Gastrocnemius medialis (tissue), 4 donors: ENCODE results near the gene CDC42EP5. TPM values are rescaled to one million over a fixed set of nuclear protein-coding genes. Genes with fewer than 3 reads are reported as not detected.

Source experiments
- ATAC-seq, 2 donors: fragments of 150-250 bp; one replicate each; pipeline ENCODE4 v1.9.1; 2016
- DNase-seq, 2 donors: peaks; one replicate each; pipeline ENCODE4 v3.0.0-alpha.2; 2019
- H3K27ac ChIP-seq, 4 donors: fragments of 200-600 bp; sonication (generic); 1 replicate in 1 of 4; 2 replicates in 3 of 4; pipeline ENCODE4 v1.5.1; 2016 to 2018; ENCODE audit warnings: mild to moderate bottlenecking in 2 of 4, moderate library complexity in 1 of 4
- H3K27me3 ChIP-seq, 3 donors: fragments of 200-600 bp; sonication (generic) in 2 of 3; 1 replicate in 1 of 3; 2 replicates in 2 of 3; pipeline versions ENCODE4 v1.5.1 to v1.6.0; 2016 to 2019; ENCODE audit warnings: mild to moderate bottlenecking in 1 of 3, moderate library complexity in 1 of 3
- H3K36me3 ChIP-seq, 2 donors: fragments of 200-600 bp; sonication (generic) in 1 of 2; one replicate each; pipeline ENCODE4 v1.5.1; 2017 to 2018
- H3K4me1 ChIP-seq, 2 donors: fragments of 200-600 bp; sonication (generic) in 1 of 2; one replicate each; pipeline ENCODE4 v1.5.1; 2016 to 2017; ENCODE audit warnings: mild to moderate bottlenecking in 2 of 2
- H3K4me3 ChIP-seq, 4 donors: fragments of 200-600 bp; sonication (generic) in 3 of 4; 1 replicate in 1 of 4; 2 replicates in 3 of 4; pipeline ENCODE4 v1.5.1; 2016 to 2019; ENCODE audit warnings: mild to moderate bottlenecking in 2 of 4
- H3K9me3 ChIP-seq, 3 donors: fragments of 200-600 bp; sonication (generic) in 2 of 3; 1 replicate in 1 of 3; 2 replicates in 2 of 3; pipeline ENCODE4 v1.5.1; 2016 to 2019
- POLR2A ChIP-seq, 2 donors: fragments of 450-650 bp; IDR thresholded peaks; one replicate each; pipeline ENCODE4 v1.6.1; 2017; ENCODE audit warnings: antibody characterized with exemption in 2 of 2, mild to moderate bottlenecking in 2 of 2, moderate library complexity in 2 of 2
- in situ Hi-C, 4 donors: fragments of 200-750 bp; cut with MboI; loops; one replicate each; pipeline versions ENCODE4 v1.15.0 to v1.8.0; 2017; ENCODE audit warnings: low sequenced_read_pairs in 4 of 4
- intact Hi-C: fragments of 100-400 bp; cut with DNase I; formaldehyde crosslinking; loops from one replicate; pipeline ENCODE4 v1.15.1; 2023; ENCODE audit warnings: low total_unique reads
- total RNA-seq, 4 donors: library from RNA; depleted of rRNA; stranded (reverse); fragments of >200 nt; gene quantifications; one replicate each; pipeline versions ENCODE4 v1.1.0 to v1.2.3, GENCODE V29; 2016
- TF ChIP-seq, protein P1 (sequence below), 5 experiments: fragments of 450-650 bp in 3 of 5; fragments of 200-600 bp in 2 of 5; sonication (generic) in 2 of 5; IDR thresholded peaks in 4 of 5; conservative IDR thresholded peaks in 1 of 5; 1 replicate in 4 of 5; 2 replicates in 1 of 5; pipeline ENCODE4 v1.5.1; 2016 to 2019; ENCODE audit warnings: antibody characterized with exemption in 5 of 5, mild to moderate bottlenecking in 3 of 5, moderate library complexity in 3 of 5

Gene CDC42EP5
- total RNA-seq, 4 donors from 2014 or later = 0.83 to 4.6 (median 4.2) TPM; not detected in 1

DNA sequence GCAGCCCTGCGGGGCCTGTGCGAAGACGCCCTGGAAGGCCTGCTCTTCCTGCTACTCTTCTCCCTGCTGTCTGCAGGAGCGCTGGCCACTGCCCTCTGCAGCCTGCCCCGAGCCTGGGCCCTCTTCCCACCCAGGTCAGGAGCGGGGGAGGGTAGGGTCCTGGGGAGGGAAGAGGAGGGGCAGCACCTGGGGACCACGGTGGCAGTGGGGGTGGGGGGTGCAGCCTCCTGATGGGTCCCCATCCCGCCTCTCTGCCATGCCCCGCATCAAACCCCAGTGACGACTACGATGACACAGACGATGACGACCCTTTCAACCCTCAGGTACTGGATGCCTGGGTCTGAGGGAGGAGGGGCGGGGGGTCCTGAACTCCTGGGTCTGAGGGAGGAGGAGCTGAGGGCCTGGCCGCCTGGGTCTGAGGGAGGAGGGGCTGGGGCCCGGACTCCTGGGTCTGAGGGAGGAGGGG lies 37.5 kb downstream of the CDC42EP5 start:
- Histone ChIP-seq H3K27me3 (peaks cover 8 to 19% (median 13%) of the 10 kb centered on the region in 3 donors), H3K4me3 (no peak overlapping the region), H3K9me3 (no peaks in the 10 kb centered on the region), H3K4me1 (peaks cover 16 to 40% of the 10 kb centered on the region in 2 donors), H3K27ac (no peak overlapping the region), H3K36me3 (no peaks in the 10 kb centered on the region)
- TF ChIP-seq POLR2A (IDR thresholded peaks at IDR 0.05) = no peak
- TF ChIP-seq, protein P1, sequence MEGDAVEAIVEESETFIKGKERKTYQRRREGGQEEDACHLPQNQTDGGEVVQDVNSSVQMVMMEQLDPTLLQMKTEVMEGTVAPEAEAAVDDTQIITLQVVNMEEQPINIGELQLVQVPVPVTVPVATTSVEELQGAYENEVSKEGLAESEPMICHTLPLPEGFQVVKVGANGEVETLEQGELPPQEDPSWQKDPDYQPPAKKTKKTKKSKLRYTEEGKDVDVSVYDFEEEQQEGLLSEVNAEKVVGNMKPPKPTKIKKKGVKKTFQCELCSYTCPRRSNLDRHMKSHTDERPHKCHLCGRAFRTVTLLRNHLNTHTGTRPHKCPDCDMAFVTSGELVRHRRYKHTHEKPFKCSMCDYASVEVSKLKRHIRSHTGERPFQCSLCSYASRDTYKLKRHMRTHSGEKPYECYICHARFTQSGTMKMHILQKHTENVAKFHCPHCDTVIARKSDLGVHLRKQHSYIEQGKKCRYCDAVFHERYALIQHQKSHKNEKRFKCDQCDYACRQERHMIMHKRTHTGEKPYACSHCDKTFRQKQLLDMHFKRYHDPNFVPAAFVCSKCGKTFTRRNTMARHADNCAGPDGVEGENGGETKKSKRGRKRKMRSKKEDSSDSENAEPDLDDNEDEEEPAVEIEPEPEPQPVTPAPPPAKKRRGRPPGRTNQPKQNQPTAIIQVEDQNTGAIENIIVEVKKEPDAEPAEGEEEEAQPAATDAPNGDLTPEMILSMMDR (IDR thresholded peaks at IDR 0.05 in 4 of 5, conservative IDR thresholded peaks at IDR 0.05 in 1 of 5) = no peak
- ATAC-seq = no peak
- intact Hi-C loops (no loop called here), in situ Hi-C loops (no loop called here)
- DNase-seq = no peak

DNA sequence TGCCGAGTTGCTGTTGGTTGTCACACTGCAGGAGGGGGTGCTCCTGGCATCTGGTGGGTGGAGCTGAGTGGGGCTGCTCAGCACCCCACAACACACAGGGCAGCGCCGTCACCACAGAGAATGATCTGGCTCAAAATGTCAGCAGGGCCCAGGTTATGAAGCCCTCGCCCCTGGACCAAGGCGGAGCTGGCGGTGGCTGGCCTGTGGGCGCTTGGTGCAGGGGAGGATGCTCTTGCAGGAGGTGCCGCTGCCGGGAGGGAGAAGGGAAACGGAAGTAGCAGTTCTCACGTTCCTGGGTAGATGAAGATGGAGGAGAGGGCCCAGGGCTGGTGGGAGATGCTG lies 38.3 kb downstream of the CDC42EP5 start:
- no peak for DNase-seq
- intact Hi-C loops = no loop called here
- no peak for ATAC-seq
- Histone ChIP-seq H3K27ac (no peak overlapping the region), H3K27me3 (peaks cover 13 to 26% (median 20%) of the 10 kb centered on the region in 3 donors), H3K4me1 (peaks cover 20 to 46% of the 10 kb centered on the region in 2 donors), H3K36me3 (no peaks in the 10 kb centered on the region), H3K4me3 (no peak overlapping the region), H3K9me3 (no peaks in the 10 kb centered on the region)
- in situ Hi-C loops = no loop called here
- TF ChIP-seq, protein P1 (IDR thresholded peaks at IDR 0.05 in 4 of 5, conservative IDR thresholded peaks at IDR 0.05 in 1 of 5) = no peak
- no peak for TF ChIP-seq POLR2A (IDR thresholded peaks at IDR 0.05)

DNA sequence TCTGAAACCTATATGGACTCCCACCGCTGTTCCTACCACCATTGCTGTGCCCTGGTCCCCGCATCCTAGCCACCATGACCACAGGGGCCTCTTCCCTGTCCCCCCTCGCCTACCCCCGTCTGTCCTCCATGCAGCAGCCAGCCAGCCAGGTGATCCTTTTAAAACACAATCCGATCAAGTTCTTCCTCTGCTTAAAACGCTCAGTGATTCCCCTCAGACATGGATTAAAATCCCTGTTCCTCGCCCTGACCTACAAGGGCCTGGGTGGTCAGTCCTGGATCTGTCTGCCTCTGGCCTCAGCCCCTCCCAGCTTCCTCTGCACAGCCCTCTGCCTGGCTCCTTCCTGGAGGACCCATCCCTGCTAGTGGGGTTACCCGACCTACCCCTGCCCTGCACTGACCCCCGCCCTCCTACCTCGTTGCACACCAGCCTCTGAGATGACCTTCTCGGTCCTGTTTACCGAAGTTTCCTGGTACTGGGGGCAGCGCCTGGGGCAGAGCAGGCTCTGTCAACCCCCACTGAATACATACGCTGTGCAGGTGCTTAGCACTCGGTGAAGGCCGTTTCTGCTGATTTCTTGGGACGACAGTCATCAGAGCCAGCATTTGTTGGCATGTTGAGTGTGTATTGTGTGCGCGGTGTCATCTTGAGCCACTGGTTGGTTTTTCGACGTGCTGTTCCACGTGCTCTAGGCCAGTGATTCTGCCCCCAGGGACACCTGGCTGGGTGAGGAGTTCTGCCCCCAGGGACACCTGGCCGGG lies 38.8 kb downstream of the CDC42EP5 start:
- Histone ChIP-seq H3K36me3 (no peaks in the 10 kb centered on the region), H3K27me3 (peaks cover 17 to 32% (median 26%) of the 10 kb centered on the region in 3 donors), H3K9me3 (no peaks in the 10 kb centered on the region), H3K27ac (no peak overlapping the region), H3K4me1 (peaks cover 20 to 46% of the 10 kb centered on the region in 2 donors), H3K4me3 (no peak overlapping the region)
- intact Hi-C loops (no loop called here), in situ Hi-C loops (no loop called here)
- ATAC-seq (no peak), DNase-seq (no peak)
- no peak for TF ChIP-seq POLR2A (IDR thresholded peaks at IDR 0.05)
- TF ChIP-seq, protein P1 (IDR thresholded peaks at IDR 0.05 in 4 of 5, conservative IDR thresholded peaks at IDR 0.05 in 1 of 5) = no peak

DNA sequence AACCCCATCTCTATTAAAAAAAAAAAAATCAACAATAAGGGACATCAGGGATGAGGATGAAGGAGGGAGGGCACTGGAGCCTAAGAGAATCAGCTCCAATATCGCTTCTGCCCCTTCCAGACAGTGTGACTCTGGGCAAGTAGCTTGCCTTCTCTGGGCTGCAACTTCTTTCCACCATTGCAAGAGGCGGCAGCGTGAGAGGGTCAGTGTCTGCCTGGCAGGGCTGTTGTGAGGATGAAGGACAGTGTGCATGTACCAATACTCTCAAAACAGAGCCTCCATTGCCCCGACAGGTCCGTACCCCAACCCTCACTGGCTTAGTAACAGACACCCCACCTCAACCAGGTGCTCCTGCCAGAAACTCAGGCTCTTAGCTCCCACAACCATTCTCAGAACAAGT lies 39.4 kb downstream of the CDC42EP5 start:
- Histone ChIP-seq H3K27me3 (peaks cover 23 to 38% (median 32%) of the 10 kb centered on the region in 3 donors), H3K9me3 (no peaks in the 10 kb centered on the region), H3K4me3 (no peak overlapping the region), H3K4me1 (peaks cover 20 to 46% of the 10 kb centered on the region in 2 donors), H3K27ac (no peak overlapping the region), H3K36me3 (no peaks in the 10 kb centered on the region)
- intact Hi-C loops = no loop called here
- no peak for TF ChIP-seq POLR2A (IDR thresholded peaks at IDR 0.05)
- in situ Hi-C loops = no loop called here
- DNase-seq (no peak), ATAC-seq (no peak)

DNA sequence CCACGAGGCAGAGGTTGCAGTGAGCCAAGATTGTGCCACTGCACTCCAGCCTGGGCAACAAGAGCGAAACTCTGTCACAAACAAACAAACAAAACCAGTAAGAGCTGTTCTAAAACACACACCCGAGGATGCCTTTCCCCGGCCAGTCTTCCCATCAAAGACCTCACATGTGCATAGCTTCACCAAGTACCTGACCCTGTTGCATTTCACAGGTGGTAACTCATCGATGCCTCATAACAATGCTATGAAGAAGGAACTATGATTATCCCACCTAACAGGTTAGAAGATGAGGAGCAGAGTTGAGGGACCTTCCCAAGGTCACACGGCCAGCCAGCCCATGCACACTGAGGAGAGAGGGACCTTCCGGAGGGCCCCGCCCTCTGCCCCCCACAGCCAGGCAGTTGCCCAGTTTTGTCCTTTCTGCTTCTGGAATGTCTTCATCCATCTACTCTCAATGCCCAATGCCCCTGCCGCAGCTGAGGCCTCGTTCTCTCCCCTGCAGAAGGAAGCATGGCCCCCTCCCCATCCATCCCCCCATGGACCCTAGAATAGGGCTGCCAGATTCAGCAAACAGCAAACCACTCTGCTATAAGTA lies 40.9 kb downstream of the CDC42EP5 start:
- in situ Hi-C loops (no loop called here), intact Hi-C loops (no loop called here)
- H3K4me1 ChIP-seq = peaks cover 20 to 43% of the 10 kb centered on the region in 2 donors
- peaks cover 28 to 50% (median 39%) of the 10 kb centered on the region in 3 donors for H3K27me3 ChIP-seq
- no peaks in the 10 kb centered on the region for H3K36me3 ChIP-seq
- no peak overlapping the region for H3K4me3 ChIP-seq
- ATAC-seq (no peak), DNase-seq (no peak)
- no peak for TF ChIP-seq POLR2A (IDR thresholded peaks at IDR 0.05)
- TF ChIP-seq, protein P1 (IDR thresholded peaks at IDR 0.05 in 4 of 5, conservative IDR thresholded peaks at IDR 0.05 in 1 of 5) = no peak
- no peaks in the 10 kb centered on the region for H3K9me3 ChIP-seq
- no peak overlapping the region for H3K27ac ChIP-seq
